ENCODE measurements around the gene IL1RAPL1.
A peak's percentile ranks its signal among the peaks of the same experiment; 100 is the strongest.

IL1RAPL1 gene

GRCh38 chrX:29285664-29286063 is 698.4 kb downstream of the IL1RAPL1 start:
- TF ChIP-seq CTCF (IDR thresholded peaks at IDR 0.05; ENCODE audit: low read depth, low read length) = no peak
- no peak overlapping the region for H3K4me3 ChIP-seq (replicated peaks in 1 of 2; ENCODE audit: low read depth in 2 of 2, low read length in 2 of 2)
- no peak for DNase-seq (ENCODE audit: low read depth in 2 of 2)

- no peak for TF ChIP-seq CTCF (IDR thresholded peaks at IDR 0.05; ENCODE audit: low read depth, low read length)
- no peak overlapping the region for H3K4me3 ChIP-seq (replicated peaks in 1 of 2; ENCODE audit: low read depth in 2 of 2, low read length in 2 of 2)
- DNase-seq (ENCODE audit: low read depth in 2 of 2) = peak; percentile 50 to 59
These were observed 708.9 kb downstream of the IL1RAPL1 start for GRCh38 chrX:29295987-29296680.

GRCh38 chrX:29297171-29297800 is 710.0 kb downstream of the IL1RAPL1 start:
- H3K4me3 ChIP-seq (replicated peaks in 1 of 2; ENCODE audit: low read depth in 2 of 2, low read length in 2 of 2) = no peak overlapping the region
- no peak for DNase-seq (ENCODE audit: low read depth in 2 of 2)
- no peak for TF ChIP-seq CTCF (IDR thresholded peaks at IDR 0.05; ENCODE audit: low read depth, low read length)

- peak; percentile 5 to 13 for DNase-seq (ENCODE audit: low read depth in 2 of 2)
- no peak for TF ChIP-seq CTCF (IDR thresholded peaks at IDR 0.05; ENCODE audit: low read depth, low read length)
These were observed 712.4 kb downstream of the IL1RAPL1 start for GRCh38 chrX:29299684-29300083.

GRCh38 chrX:29308726-29309125 is 721.5 kb downstream of the IL1RAPL1 start:
- H3K4me3 ChIP-seq (replicated peaks in 1 of 2; ENCODE audit: low read depth in 2 of 2, low read length in 2 of 2) = no peak overlapping the region
- TF ChIP-seq CTCF (IDR thresholded peaks at IDR 0.05; ENCODE audit: low read depth, low read length) = no peak
- DNase-seq (ENCODE audit: low read depth in 2 of 2) = no peak

More at GRCh38 chrX:29299684-29300083, 712.4 kb downstream of the IL1RAPL1 start:
- H3K4me3 ChIP-seq (replicated peaks in 1 of 2; ENCODE audit: low read depth in 2 of 2, low read length in 2 of 2) = no peak overlapping the region

GRCh38 chrX:29315931-29316330 is 728.7 kb downstream of the IL1RAPL1 start:
- no peak overlapping the region for H3K4me3 ChIP-seq (replicated peaks in 1 of 2; ENCODE audit: low read depth in 2 of 2, low read length in 2 of 2)
- DNase-seq (ENCODE audit: low read depth in 2 of 2) = no peak
- TF ChIP-seq CTCF (IDR thresholded peaks at IDR 0.05; ENCODE audit: low read depth, low read length) = no peak
